Superior temporal gyrus (tissue), 1 donor: ENCODE measurements around the gene PIH1D2.
A peak's percentile ranks its signal among the peaks of the same experiment; 100 is the strongest.
"Not testable (repeated sequence)": the region's sequence is repeated elsewhere in the genome, so short reads cannot be mapped to it uniquely, and the experiment has no call there.

Source experiments
- DNase-seq: peaks from one replicate; pipeline ENCODE4 v3.0.0-alpha.2; 2016; ENCODE audit errors: extremely low spot score

Gene PIH1D2

GRCh38 chr11:112073941-112074811 lies at the start of gene PIH1D2, which contains the start of gene NKAPD1:
Gene PIH1D2 (minus strand): TSS chr11:112074017. CDS start chr11:112073174, 843 bp downstream.
Gene NKAPD1 (plus strand): TSS chr11:112074299. CDS start chr11:112075575, 1,276 bp downstream.
- peak; percentile 95 for DNase-seq

- no peak for DNase-seq
These were observed 49.3 kb upstream of the PIH1D2 start for GRCh38 chr11:112123129-112123528.

- DNase-seq: no peak
These were observed 48.3 kb upstream of the PIH1D2 start for GRCh38 chr11:112121981-112122615.

GRCh38 chr11:112118176-112118575 lies 44.4 kb upstream of the PIH1D2 start:
- DNase-seq: no peak

DNA sequence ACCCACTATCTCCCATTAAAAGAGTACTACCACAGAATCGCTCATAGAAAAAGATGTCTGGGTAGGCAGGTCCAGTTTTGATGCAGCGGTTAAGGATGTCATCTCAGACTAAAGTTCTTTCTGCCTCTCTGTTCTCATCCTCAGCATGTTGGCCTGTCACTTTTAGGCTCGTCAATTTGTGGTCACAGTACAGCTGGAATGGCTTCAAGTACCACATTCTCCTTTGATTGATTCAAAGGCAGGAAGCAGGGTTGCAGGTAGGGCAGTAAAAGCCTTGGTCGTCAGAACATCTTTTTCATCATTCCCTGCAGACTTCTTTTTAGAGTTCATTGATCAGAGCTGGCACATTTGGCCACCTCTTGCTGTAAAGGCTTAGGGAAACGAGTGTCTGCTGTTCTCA lies 41.6 kb upstream of the PIH1D2 start:
- DNase-seq: no peak

- DNase-seq: no peak
These were observed 40.6 kb upstream of the PIH1D2 start for GRCh38 chr11:112114460-112114859.

- peak; percentile 87 for DNase-seq
These were observed 40.0 kb upstream of the PIH1D2 start for GRCh38 chr11:112113539-112114457.

- DNase-seq: no peak
These were observed 32.3 kb upstream of the PIH1D2 start for GRCh38 chr11:112106070-112106469.

DNA sequence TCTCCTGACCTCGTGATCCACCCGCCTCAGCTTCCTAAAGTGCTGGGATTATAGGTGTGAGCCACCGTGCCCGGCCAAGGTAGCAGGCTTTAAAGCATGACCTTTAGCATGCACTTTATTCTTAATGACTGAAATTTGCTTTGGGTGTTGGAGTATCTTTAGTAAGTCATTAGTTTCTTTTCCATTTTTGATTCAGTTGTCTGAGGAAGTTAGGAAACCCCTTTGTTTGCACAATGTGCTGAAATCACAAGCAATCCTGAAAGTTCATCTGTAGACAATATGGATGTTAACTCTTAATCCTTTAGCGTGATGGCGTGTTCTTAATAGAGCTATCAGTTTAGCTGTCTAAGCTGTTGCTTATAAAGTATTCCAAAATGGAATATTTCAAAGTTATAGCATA lies 29.6 kb upstream of the PIH1D2 start:
- DNase-seq: no peak

- no peak for DNase-seq
These were observed 26.6 kb upstream of the PIH1D2 start for GRCh38 chr11:112100462-112100861.

DNA sequence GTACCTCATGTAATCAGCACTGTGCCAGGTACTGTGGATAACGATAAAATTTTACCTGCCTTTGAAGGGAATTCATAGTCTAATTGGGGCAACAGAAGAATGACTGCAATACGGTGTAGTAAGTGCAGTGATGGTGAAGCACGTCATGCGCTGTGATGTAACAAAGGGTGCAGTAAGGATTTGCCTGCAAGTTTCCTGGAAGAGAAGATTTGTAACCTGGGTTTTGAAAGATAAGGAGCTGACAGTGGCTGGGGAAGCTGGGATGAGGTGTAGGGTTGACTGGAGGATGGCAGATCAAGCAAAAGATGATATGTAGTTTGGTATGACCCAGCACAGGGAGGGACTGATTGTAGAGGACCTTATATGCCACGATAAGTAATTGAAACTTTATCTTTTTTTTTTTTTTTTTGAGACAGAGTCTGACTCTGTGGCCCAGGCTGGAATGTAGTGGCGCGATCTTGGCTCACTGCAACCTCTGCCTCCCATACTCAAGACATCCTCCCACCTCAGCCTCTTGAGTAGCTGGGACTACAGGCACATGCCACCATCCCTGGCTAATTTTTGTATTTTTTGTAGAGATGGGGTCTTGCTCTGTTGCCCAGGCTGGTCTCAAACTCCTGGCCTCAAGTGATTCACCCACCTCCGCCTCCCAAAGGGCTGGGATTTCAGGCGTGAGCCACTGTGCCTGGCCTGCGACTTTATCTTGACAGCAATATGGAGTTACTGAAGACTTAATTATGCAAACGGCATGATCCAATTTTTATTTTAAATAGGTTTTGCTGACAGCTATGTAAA lies 24.1 kb upstream of the PIH1D2 start:
- no peak for DNase-seq

DNA sequence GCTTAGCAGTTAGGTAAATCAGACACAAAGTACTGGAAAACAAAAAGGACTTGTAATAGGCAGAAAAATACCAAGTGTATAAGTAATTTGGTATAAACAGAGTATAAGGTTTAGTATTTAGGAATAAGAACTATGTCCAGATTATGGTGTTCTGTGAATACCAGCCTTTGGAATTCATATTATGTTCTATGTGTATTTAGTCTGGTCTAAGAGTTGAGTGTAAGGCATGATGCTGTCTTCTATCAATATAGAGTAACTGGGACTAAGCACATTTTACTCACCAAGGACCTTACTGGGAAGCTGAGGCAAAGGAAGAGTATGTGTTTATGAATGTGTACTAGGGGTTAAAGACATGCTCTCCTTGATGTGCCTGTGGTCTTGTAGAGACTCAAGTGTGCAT lies 22.4 kb upstream of the PIH1D2 start:
- no peak for DNase-seq

- DNase-seq: not testable (repeated sequence)
These were observed 21.5 kb upstream of the PIH1D2 start for GRCh38 chr11:112095302-112095701.

- DNase-seq: no peak
These were observed 13.4 kb upstream of the PIH1D2 start for GRCh38 chr11:112087212-112087611.

DNA sequence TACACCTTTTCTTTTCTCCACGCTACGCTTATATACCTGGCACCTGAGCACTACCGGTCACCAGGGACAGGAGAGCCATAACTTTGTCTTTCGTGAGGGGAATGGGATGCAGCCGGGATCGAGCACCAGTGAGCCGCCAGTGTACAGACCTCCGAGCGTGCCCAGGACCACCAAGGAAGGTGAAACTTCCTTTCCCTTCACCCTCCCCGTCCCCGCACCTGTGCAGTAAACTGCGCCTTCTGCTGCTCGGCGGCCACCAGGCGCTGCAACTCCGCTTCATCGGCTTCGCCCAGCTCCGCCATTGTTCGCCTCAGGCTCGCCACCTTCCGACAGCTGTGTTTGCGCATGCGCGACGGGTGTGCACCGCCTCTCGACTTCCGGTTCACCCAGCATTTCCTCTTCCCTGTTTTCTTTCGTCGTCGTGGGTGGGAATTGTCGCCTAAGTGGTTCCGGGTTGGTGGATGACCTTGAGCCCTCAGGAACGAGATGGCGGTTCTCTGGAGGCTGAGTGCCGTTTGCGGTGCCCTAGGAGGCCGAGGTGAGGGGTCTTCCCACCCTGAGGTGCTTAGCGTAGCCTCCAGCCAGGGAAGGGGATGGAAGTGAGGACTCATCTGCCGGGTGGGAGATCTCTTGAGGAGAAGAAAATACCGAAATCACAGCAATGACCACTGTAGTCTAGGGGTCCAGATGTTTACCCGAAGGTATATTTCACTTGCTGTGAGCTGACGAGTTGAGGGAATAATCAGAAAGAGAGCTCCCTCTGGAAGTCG lies 12.8 kb upstream of the PIH1D2 start, which contains the start of the genes SDHD and TIMM8B:
SDHD (plus strand) TSS at position 452 of the 770 bp plus-strand sequence; CDS start at position 487, 35 bp downstream.
TIMM8B (minus strand) TSS at position 335 of the 770 bp plus-strand sequence; CDS start at position 302, 33 bp downstream.
- peak; percentile 99 for DNase-seq

GRCh38 chr11:112085822-112086421 lies 12.1 kb upstream of the PIH1D2 start:
- DNase-seq: no peak

- DNase-seq: no peak
These were observed 8.9 kb upstream of the PIH1D2 start for GRCh38 chr11:112082729-112083128.

- no peak for DNase-seq
These were observed 10.9 kb downstream of the PIH1D2 start for GRCh38 chr11:112062923-112063322.

GRCh38 chr11:112058103-112058502 lies 15.7 kb downstream of the PIH1D2 start:
- no peak for DNase-seq

GRCh38 chr11:112057170-112057569 lies 16.6 kb downstream of the PIH1D2 start:
- no peak for DNase-seq
